HG02852 (cell line): ENCODE results near the gene MYMX.
"Not testable (repeated sequence)": the region's sequence is repeated elsewhere in the genome, so short reads cannot be mapped to it uniquely, and the experiment has no call there.

Experiments
- ATAC-seq: cut with Tn5 transposase; IDR thresholded peaks from one replicate; pipeline ENCODE4 v1.9.1; 2021; ENCODE audit warnings: mild to moderate bottlenecking, moderate library complexity; ENCODE audit not compliant: unreplicated experiment

The MYMX gene

GRCh38 chr6:44230034-44230675 lies 13.4 kb downstream of the MYMX start:
- ATAC-seq: no peak

DNA sequence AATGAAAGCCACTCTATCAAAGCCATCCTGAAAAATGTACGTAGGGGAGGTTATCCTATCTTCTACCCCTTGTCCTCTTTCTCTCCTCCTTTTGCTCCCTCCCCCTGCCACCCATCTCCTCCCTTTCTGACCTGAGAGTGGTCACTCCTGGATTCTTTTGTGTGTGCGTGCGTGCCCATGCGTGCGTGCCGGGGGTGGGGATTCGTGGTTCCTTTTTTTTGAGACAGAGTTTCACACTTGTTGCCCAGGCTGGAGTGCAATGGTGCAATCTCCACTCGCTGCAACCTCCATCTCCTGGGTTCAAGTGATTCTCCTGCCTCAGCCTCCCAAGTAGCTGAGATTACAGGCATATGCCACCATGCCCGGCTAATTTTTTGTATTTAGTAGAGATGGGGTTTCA lies 14.7 kb downstream of the MYMX start:
- not testable (repeated sequence) for ATAC-seq

DNA sequence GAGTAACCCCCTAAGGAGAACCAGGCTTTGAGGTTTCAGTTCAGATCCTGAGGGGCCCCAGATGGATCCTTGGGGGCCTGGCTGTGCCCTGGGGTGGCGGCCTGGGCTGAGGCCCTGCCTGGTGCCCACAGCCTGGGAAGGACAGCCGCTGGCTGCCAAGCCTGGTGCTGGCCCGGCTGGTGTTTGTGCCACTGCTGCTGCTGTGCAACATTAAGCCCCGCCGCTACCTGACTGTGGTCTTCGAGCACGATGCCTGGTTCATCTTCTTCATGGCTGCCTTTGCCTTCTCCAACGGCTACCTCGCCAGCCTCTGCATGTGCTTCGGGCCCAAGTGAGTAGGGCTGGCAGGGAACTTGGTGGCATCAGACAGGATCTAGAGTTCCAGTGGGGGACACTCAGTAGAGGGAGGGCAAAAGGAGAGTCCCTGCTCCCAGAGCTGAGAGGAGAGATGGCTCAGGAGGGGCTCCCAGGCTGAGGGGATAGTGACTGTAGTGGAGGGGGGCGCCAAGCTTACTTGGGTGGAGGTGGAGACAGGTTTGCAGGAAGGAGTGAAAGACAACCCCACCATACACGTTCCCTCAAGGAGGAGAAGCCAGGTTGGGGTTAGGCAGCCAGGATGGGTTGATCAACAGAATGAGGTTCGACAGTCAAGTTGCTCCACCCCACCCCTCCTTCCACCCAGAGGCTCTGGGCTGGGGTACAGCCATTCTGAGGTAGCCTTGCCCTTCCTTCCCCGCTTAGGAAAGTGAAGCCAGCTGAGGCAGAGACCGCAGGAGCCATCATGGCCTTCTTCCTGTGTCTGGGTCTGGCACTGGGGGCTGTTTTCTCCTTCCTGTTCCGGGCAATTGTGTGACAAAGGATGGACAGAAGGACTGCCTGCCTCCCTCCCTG lies 16.2 kb downstream of the MYMX start:
- ATAC-seq: no peak

DNA sequence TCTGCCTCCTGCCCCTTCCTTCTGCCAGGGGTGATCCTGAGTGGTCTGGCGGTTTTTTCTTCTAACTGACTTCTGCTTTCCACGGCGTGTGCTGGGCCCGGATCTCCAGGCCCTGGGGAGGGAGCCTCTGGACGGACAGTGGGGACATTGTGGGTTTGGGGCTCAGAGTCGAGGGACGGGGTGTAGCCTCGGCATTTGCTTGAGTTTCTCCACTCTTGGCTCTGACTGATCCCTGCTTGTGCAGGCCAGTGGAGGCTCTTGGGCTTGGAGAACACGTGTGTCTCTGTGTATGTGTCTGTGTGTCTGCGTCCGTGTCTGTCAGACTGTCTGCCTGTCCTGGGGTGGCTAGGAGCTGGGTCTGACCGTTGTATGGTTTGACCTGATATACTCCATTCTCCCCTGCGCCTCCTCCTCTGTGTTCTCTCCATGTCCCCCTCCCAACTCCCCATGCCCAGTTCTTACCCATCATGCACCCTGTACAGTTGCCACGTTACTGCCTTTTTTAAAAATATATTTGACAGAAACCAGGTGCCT lies 16.9 kb downstream of the MYMX start:
- ATAC-seq: no peak

GRCh38 chr6:44234101-44235025 lies 17.6 kb downstream of the MYMX start:
- ATAC-seq: no peak

DNA sequence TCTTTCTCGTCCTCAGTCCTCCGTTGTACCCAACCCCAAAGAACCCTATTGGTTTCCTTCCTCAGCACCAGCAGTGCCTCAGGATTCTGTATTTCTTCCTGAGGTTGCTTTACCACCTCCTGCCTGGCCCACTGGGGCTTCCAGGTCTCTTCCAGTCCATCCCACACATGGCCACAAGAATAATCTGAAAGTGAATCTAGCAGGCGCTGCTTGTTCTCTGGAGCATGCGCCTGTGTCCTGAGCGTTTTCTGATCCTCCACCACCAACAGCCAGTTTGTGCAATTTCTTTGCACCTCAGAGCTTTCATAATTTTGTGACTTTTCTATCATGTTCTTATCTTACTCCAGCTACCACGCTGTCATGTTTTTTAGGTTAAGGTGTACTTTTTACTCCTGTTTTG lies 18.5 kb downstream of the MYMX start:
- no peak for ATAC-seq

DNA sequence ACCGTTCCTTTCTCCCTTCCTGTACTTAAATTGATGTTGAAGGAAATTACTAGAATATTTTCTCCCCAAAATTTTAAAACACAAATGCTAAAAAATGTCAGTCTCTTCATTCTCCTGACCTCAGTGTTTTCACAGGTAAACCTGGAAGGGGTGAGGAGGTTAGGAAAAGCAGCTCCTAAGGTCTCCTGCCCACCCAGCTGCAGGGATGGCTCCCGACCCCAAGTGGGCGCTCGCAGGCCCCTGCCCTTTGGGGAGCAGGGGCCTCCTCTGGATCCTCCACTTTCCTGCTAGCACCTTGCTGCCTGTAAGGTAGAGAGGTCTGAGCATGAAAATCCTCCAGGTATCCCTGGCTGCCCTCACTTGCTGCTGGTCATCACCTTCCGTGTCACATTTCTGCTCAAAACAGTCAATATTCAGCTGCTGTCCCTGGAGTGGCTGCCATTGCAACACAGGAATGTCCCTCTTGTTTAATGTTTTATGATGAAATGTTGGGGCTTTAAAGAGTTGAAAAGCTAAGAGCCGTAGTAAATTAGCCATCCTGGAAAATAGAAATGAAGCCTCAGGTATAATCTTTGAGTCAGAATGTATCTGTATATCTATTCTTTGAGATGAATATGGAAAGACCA lies 19.3 kb downstream of the MYMX start:
- no peak for ATAC-seq

DNA sequence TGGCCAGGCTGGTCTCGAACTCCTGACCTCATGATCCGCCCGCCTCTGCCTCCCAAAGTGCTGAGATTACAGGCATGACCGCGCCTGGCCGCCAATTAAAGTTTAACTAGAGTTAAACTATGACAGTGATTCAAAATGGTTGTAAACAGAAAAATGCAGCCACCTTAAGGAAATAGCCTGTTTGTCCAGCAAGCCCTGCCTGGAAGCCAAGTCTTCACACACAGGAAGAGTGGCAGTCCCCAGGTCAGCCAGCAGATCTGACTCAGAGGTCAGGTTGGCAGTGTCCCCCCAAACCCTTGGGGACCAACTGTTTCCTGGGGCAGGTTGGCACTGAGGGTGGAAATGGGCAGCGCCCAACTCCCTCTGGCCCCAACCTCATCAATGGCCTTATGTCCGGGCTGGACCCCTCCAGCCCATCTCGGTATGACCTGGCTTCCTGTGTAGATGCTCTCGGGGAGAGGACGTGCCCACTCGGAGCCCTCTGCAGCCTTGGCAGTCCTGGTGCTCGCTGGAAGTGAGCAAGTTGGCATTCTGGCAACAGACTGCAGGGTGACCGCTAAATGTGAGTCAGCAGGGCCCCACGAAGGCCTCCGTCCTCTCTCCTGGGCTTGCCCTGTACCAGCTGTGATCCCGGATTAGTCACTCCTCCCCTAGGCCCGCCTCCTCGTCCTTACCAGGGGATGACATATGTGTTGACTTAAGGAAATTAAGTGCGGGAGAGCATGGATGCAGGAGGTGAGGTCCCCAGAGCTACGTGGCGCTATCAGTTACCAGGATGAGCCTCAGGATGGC lies 20.5 kb downstream of the MYMX start:
- ATAC-seq: peak; percentile 78

DNA sequence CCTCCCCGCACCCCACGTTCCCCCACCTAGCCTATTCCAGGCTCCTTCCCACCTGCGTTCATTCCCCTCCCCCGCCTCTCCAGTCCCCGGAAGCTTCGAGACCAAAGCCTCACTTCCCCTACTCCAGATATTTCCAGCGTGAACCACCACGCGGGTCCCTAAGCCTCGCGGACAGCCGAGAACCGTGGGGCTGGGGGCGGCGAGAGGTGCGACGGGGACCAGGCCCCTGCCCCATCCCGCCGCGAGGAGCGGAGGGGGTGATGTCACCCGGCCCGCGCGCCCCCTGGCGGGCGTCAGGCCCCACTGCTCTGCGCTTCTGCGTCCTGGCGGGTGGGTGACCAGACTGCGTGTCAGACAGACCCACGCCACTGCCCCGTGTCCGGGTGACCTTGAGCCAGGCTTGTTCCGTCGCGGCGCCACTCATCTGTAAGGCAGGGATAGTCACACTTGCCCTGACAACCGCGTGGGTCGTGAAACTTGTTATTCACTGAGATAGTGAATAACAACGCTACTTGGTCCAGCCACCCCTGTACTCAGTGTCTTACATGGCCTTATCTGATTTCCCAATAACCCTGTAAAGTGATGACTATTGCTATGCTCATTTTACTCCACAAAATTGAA lies 21.2 kb downstream of the MYMX start:
- peak; percentile 84 for ATAC-seq

DNA sequence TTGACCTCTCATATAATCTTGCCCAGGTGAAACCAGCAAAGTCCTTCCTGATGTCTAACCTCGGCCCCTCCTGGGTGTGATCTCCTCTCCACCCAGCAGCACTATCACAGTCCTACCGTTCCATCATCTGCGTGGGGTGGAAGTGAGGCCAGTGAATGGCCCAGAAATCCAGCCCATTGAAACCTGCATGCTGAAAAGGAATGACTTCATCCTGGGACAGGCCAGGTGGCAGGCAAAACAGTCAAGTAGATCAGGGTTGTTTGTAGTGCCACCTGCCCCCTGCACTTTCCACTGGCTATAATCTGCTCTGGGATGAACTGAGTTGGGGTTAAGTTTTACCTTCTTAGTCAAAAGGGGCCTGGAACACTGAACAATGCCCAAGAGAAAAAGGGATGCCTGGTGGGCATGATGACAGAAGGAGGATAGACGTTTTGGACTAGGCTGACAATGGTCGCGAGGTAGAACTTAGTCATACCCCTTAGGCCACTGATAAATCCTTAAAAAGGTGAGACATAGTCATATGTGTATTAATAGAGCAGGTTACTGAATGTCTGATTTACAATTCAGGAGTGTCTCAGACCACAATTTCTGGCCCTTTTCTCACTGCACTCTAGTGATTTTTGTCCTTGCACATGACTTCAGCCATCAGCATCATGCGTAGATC lies 22.1 kb downstream of the MYMX start:
- ATAC-seq: no peak

DNA sequence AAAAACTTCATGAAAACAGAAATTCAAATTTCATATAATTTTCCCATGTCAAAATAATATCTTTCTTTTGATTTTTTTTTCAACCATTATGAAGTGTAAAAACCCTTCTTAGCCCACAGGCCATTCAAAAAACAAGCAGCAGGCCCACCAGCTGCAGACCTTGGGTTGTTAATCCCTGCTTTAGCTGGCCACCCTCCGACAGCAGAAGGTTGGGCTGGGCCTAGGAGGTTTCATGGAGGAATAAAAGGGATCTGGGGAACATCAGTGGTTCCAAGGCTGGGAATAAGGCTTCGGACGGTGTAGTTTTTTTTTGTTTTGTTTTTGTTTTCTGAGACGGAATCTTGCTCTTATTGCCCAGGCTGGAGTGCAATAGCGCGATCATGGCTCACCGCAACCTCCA lies 26.6 kb downstream of the MYMX start:
- no peak for ATAC-seq

- no peak for ATAC-seq
Measured at GRCh38 chr6:44245391-44245911, 28.7 kb downstream of the MYMX start.

DNA sequence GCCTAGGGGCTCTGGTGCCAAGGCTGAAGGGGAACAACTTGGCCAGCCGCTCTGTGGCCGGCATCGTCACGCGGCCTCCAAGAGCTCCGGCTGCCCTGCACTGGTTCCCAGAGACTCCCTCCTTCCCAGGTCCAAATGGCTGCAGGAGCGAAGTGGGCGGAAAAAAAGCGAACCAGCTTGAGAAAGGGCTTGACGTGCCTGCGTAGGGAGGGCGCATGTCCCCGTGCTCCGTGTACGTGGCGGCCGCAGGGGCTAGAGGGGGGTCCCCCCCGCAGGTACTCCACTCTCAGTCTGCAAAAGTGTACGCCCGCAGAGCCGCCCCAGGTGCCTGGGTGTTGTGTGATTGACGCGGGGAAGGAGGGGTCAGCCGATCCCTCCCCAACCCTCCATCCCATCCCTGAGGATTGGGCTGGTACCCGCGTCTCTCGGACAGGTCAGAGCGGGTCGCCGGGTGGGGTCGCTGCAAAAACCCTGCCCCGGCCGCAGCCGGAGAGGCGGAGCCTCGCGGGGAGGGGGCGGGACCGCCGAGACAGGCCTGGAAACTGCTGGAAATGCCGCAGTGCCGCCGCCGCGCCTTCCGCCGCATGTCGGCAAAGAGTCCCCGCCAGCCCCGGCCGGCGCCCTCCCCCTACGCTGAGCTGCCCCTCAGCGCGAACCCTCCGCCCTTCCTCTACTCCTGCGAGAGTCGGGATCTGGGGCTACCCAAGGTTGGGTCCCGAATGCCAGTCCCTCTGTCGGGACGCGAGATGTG lies 29.4 kb downstream of the MYMX start:
- ATAC-seq: peak; percentile 52

- peak; percentile 63 for ATAC-seq
Measured at GRCh38 chr6:44246663-44247337, 30.1 kb downstream of the MYMX start, which contains the start of gene HSP90AB1. Gene HSP90AB1, plus strand, starts transcription at chr6:44247101. Its CDS starts 1,529 bp downstream, at chr6:44248630.

DNA sequence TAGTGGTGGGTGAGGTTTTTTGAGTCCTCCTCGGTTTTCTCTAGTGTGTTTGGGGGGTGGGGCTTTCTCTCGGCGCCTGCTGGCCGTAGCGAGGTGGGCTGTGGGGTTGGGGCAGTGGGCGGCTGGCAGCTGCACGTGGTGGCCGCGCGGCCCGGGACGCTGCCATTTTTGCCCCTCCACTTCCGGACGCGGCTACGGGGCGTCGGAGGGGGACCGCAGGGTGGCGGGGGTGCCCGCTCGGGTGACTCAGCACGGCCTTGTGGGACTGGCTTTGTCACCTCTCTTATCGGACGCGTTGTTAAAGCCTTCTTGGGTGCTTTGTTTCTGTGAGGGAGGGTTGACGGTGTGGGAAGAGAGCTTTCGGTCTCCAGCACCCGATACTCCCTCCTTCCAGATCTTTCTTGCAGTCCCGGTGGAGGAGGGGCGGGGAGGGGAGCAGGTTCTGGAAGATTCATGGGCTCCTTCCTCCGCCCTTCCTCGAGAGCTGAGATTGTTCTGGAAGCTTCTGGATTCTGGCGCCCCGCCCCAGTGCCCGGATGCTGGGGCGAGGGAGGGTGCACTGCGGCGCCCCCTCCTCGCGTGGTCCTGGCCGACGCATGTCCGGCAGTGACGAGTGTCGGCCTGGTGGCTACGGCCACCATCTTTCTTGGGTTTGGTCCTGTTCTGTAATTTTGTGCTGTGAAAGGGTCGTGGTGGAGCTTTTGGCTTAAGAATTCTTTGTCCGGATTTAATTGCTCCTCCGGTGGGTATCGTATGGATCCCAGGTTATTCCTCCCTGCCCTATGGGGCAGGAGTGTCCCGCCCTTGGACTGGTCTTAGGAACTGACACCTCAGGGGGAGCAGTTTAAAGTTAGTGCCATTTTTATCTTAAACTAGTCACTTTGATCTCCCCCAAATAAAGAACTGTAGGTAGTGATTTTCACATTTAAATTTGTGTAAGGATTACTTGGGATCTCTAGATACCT lies 30.9 kb downstream of the MYMX start:
- peak; percentile 29 for ATAC-seq

DNA sequence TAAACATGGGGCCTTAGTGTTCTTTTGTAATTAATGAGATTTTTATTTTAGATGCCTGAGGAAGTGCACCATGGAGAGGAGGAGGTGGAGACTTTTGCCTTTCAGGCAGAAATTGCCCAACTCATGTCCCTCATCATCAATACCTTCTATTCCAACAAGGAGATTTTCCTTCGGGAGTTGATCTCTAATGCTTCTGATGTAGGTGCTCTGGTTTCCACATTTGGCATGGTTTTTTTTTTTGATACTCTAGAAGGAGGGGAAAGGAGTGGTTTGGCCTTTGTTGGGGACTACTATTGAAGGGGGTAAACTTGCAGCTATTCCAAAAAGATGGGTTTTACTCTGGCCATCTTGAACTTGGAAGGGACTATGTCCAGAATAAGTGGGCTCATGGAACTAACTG lies 31.9 kb downstream of the MYMX start:
- ATAC-seq: no peak
